Skeletal muscle cell (primary cell): ENCODE results near the gene TBC1D1.

Experiments
- DNase-seq: peaks from one replicate; pipeline ENCODE4 v3.0.0-alpha.2; 2010; ENCODE audit warnings: low read depth
- H3K4me3 ChIP-seq: 2 replicates; pipeline ENCODE4 v1.5.1; 2011; ENCODE audit warnings: low read depth, mild to moderate bottlenecking, control low read depth, low read length, moderate library complexity

Gene TBC1D1

DNA sequence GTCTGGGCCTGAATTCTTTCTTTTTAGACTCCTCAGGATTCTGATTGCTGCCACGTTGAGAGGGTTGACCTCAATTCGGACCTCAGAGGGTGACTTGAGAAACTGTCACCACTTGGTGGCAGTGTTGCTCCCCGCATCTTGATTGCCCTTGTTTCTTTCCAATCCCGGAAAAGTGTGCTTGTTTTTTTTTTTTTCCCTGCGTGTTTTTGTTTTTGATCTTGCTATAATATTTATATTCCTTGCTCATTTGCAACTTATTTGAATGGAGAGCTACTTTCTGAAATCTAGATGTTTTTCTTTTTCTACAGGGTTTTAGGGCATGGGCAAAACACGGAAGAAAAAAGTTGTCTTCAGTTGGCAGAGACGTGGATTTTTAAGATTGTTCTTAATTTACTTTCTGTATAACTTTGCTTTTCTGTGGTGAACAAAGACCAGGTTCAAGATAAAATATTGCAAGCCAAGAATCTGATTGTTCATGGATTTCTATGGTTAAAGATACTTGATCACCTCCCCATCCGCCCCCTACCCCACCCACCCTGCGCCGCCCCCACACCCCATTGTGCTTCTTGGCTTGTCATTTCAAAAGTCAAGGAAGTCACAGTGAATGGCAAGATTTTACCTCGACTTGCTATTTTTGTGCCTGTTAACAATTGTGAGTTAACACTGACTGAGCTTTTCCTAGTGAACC lies 171.3 kb downstream of the TBC1D1 start:
- no peak overlapping the region for H3K4me3 ChIP-seq
- no peak for DNase-seq

DNA sequence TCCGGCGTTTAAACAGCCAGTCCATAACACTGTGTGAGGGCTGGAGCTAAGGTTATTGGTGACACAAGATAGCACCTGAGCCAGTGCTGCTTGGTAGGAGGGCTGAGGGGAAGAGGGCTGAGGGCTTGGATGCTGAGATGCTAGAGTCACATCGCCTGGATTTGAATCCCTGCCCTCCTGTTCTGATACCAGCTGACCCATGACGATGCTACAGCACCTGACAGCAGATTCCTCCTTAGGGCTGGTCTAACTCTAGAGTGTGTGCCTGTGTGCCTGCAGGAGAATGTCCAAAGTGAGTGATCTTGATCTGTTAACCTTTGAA lies 171.9 kb downstream of the TBC1D1 start:
- no peak for DNase-seq
- H3K4me3 ChIP-seq, result no peak overlapping the region

DNA sequence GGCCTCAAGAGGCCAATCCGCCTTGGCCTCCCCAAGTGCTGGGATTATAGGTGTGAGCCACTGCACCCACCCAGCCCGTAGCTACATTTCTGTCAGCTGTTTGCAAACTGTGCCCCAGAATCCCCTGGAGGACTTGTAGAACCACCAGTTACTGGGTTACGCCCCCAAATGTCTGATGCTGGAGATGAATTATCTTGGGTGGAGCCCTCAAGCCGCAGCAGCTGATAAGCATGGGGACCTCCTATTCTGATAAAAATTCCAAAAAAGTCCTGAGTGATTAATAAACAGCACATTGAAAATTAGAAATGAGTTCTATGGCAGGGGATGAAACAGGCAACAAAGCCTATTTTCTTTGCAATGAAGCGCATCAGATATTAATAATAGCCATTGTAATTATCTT lies 174.3 kb downstream of the TBC1D1 start:
- H3K4me3 ChIP-seq, result no peak overlapping the region
- no peak for DNase-seq

DNA sequence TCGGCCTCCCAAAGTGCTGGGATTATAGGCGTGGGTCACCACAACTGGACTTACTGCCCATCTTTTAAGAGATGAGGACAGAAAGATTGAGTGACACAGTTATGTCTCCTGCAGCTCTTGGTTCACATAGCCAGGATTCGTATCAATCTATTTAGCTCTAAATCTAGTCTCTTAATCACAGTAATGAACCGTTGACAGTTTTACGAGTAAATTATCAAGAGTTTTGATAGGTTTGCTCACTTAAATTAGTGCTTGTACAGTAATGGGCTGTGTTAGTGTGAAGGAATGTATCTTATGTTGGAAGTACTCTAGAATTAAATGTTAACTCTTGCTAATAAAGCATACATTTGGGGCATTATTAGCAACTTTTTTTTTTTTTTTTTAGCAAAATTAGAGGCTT lies 175.0 kb downstream of the TBC1D1 start:
- H3K4me3 ChIP-seq, result no peak overlapping the region
- no peak for DNase-seq

DNA sequence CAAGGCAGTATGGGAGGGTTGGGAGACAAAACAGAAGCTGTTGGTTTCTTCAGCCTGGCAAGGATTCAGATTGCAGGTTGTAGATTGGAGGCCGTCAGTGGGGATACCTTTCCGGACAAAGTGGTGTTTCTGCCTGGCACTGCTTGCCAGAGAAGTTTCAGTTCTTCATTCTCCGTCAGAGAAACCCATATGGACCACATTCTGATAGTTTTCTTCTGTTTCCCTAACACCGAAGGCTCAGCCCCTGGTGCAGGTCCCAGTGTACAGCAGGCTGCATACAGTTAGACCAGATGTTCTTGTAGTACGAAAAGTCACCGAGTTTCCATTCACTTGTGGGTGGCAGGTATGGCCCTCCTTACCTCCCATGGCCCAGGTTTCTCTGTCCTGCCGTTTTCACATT lies 176.6 kb downstream of the TBC1D1 start:
- H3K4me3 ChIP-seq, result no peak overlapping the region
- no peak for DNase-seq

DNA sequence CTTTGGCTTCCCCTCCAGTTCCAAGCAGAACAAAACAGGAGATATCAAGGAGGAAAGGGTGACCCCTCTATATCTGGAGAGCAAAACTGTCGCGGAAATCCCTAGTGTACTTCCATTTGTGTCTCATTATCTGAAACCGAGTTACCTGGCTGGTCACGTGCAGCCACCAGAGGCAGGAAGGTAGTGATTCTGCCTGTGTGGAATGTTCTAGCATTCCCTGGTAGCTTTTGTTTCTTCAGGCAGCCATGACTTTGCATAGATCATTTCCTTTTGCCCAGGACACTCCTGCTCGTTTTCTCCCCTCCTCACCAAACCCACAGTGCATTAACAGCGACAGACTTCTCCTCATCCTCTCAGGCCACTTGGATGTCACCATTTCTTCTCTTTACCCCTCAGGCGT lies 177.2 kb downstream of the TBC1D1 start:
- no peak overlapping the region for H3K4me3 ChIP-seq
- no peak for DNase-seq

DNA sequence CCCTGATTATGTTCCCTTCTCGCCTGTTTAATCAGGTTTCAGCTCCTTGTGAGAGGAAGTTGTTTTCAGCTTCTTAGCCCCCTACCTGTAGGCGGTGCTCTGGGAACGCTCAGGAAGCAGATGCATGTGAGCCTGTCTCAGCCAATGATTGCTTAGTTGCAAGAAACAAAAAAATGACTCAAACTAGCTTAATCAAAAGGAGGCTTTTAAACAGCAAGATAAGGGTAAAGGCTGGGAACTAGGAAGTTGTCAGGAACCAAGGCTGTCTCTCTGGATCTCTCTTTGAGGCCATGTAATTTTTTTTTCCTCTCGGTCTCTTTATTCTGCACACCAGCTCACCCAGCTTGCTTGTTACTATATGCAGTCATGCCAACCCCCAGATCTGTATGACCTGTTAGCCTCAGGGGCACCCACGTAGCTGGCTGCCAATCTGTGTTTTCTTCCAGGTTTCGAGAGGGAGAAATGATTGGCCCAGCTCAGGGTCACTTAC lies 178.4 kb downstream of the TBC1D1 start:
- DNase-seq, result no peak
- H3K4me3 ChIP-seq, result no peak overlapping the region

DNA sequence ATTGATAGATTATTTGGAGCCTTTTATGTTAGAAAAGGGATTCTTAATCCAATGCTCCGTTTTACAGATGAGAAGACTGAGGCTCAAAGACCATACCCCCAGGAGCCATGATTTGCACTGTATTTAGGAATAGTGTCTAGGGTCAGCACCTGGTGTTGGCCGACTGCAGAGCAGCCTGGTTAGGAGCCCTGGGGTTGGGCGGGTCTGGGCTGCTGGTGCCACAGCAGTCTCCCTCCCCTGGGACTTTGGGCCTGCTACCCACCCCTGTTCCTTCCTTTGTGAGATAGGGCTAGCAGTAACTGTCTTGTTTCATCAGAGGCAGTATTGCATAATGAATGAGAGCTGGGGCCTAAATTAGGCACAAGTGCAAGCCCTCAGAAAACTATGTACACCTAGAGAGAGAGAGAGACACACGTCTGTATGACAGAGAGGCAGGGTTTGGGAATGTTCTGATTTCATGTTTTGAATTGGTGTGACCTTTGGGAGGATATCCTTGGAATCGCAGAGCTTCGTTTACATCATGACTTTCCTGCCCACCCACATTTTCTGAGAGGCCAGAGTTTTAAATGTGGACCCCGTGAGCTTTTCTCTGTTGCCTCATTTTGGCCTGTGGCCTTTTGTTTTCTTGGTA lies 181.0 kb downstream of the TBC1D1 start:
- no peak for DNase-seq
- no peak overlapping the region for H3K4me3 ChIP-seq

DNA sequence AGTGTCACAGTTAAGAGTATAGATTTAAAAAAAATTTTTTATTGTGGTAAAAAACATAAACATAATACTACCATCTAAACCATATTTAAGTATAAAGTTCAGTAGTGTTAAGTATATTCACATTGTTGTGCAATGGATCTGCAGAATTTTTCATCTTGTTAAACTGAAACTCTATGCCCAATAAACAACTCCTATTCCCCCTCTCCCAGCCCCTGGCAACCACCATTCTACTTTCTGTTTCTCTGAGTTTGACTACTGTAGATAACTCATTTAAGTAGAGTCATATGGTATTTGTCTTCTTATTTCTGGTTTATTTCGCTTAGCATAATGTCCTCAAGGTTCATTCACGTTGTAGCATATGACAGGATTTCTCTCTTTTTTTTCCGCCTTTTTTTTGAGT lies 181.7 kb downstream of the TBC1D1 start:
- no peak overlapping the region for H3K4me3 ChIP-seq
- DNase-seq, result no peak

DNA sequence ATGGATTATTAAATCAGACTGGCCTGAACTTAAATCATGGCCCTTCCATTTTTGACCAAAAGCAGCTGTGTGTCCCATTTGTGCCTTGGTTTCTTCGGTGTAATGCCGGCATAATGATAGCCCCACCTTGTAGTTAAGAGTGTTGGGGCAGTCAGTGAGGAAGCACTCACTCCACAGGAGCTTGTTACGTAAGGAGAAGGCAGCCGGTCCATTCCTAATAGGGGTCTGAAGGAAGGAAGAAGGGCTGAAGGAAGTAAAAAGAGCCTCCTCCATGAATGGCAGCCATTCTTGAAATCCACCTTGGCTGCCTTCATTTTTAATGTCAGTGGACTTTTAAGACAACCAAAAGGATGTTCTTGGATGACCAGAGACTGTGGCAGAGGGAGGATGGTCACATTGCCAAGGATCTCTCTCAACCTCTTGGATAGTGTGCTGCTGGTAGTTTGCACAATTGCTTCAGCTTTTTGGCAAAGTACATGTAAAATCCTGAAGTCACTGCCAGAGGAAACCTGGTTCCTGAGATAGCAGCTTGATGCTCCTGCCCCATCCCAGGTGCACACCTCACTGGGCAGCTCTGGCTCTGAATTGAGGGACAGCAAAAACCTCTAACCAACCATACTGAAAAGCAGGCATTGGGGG lies 182.8 kb downstream of the TBC1D1 start:
- H3K4me3 ChIP-seq, result no peak overlapping the region
- no peak for DNase-seq

DNA sequence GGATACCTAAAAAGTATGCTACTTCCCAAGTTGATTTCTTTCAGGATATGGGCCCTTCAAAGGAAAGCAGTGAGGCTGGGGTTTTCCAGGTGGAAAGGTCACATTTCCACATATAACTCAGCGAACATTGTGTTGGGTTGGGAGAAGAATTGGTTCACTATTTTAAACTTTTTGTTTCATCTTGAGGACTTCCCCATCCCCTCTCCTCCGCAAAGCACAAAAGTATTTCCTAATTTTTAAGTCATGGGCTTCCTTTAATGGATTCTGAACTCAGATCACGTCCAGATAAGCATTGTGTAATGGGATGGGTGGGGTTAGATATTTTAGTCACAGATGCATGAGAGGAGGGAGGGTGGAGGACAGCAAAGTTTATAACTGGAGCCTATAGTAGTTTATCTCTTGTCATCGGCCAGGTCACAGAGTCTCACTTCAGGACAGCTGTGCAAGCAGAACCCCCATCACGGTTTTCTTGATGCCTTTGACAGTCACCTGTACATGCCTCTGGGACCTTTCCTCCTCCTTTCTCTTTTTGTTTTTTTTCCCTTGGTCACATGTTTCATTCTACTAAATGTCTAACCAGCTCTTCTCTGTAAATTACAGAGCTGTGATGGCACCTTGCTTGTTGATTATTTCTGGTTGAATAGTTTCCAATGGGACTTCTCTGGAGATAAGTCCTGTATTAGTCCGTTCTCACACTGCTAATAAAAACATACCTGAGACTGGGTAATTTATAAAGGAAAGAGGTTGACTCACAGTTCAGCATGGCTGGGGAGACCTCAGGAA lies 184.7 kb downstream of the TBC1D1 start:
- no peak for DNase-seq
- H3K4me3 ChIP-seq, result no peak overlapping the region

DNA sequence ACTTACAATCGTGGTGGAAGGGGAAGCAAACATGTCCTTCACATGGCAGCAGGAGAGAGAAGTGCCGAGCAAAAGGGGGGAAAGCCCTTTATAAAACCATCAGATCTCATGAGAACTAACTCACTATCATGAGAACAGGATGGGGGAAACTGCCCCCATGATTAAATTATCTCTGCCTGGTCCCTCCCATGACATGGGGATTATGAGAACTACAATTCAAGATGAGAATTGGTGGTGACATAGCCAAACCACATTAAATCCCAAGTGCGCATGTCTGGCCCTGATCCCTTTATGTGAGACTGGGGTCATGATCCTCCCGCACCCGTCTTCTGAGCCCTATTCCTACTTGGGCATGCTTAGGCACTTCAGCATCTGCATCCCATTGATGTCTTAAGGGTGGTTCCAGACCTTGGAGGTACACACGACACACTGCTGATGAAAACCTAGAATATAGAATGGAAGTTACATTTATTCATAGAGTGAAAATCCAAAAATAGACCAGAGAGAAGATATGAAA lies 185.3 kb downstream of the TBC1D1 start:
- no peak overlapping the region for H3K4me3 ChIP-seq
- no peak for DNase-seq

DNA sequence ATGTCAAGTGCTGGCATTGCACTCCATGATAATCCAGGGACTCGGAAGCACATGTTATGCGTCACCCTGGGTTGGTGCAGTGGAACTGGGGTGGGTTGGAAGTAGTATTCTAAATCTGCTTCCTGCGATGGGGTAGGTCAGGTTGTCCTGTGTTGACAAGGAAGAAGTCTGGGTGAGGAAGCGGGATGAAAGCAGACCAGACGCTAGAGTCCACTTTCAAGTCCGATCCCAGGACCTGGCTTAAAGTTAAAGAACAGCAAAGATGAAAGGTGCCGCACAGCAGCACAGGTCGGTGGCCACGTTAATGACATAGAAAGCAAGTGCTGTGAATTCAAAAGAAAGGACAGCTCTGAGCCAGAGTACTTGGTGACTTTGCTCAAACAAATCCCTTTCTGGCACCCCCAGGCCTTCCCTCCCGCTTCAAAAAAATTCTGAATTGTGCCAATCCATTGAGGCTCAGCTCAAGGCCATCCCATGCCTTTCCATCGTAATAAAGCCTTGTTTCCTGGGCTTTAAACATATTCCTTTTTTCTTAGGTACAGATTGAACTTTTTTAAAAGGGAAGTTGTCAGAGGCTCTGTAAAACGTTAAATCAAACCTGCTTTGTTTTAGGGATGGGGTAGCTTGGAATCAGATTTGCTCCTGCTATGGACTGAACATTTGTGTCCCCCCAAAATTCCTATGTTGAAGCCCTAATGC lies 187.1 kb downstream of the TBC1D1 start:
- DNase-seq, result no peak
- H3K4me3 ChIP-seq, result no peak overlapping the region

DNA sequence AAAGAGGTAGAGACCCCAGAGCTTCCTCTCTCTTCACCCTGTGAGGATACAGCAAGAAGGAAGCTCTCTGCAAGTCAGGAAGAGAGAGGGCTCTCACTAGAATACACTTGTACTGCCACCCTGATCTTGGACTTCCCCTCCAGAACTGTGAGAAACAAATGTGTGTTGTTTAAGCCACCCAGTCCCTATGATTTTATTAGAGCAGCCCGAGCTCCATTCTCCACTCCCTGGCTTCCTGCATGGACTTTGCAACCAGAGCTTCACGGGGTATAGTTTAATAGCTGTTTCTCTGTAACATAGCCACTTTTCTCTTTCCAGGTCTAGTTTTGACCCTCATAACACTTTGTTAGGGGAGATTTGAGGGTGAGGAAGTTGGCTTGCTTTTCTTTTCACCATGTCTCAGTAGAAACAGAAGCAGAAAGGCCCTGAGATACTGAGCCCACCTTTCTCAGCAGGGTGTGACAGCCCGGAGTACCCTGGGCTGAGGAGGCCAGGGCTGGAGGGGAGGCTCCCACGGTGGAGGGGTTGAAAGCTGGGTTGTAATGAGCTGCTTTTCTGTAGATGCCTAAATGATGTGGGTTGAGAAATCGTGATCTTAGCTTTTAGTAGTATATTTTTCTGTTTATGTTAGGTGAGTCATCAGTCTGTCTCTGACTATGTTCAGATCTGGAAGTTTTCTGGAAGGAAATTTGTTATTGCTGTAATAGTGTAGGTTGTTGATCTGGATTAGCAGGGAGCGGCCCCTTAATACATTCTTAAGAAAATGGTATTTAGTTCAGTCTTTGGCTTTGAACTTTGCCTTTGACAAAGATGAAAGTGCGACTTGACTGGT lies 187.9 kb downstream of the TBC1D1 start:
- DNase-seq, result peak; percentile 83
- no peak overlapping the region for H3K4me3 ChIP-seq

DNA sequence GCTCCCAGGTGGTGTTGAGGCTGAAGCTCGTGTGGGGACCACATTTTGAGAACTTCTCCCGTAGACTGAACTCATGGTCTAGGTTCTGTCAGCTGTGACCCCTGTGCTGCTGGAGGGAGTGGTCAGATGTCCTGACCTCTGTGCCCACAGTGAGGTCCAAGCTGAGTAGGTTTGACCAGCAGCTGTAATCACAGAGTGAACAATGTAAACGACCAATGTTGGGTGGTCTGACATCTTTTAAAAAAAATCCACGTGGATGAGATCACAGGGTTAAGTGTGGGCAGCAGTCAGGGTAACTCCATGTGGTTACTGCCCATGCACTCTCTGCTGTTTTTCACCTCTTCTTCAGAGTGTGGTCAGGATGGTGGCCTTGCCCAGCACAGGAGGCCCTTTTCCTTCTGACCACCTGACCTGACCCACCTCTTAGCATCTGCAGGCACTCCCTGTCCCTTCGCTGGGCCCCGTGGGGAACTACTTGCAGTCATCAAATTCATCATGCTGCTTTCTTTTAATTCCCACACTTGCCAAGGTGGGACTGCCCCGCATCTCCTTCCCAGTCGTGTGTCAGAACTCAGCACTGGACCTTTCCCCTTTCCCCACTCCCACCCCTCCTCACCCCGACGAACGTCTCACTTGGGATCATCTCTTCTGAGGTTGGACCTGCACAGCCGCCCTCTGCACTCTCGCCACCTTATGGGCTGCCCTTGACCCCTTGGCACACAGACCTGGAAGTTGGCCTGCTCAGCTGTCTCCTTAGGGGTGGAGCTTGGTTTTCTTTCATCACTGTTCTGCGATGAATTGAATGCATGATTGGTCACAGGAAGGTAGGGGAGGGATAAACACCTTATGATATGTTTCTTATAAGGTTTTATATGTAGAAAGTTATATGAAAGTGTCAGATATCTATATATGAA lies 189.4 kb downstream of the TBC1D1 start:
- no peak for DNase-seq
- H3K4me3 ChIP-seq, result no peak overlapping the region

DNA sequence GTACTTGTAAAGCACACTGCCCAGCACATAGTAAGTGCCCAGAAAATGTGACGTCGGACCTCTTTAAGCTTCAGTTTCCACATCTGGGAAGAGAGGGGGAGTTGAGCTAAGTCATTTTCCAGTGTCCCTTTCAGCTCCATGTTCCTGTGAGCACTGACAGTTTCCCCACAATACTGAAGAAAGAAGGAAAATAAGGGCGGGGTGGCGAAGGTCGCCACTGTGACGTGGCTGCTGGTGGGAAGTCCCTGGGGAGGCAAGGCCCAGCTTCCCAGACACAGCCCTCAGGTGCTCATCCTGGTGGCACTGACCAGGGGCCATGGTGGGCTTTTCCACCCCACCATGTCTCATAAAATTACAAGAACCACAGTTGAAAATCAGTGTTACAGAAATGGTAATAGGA lies 191.1 kb downstream of the TBC1D1 start:
- no peak overlapping the region for H3K4me3 ChIP-seq

DNA sequence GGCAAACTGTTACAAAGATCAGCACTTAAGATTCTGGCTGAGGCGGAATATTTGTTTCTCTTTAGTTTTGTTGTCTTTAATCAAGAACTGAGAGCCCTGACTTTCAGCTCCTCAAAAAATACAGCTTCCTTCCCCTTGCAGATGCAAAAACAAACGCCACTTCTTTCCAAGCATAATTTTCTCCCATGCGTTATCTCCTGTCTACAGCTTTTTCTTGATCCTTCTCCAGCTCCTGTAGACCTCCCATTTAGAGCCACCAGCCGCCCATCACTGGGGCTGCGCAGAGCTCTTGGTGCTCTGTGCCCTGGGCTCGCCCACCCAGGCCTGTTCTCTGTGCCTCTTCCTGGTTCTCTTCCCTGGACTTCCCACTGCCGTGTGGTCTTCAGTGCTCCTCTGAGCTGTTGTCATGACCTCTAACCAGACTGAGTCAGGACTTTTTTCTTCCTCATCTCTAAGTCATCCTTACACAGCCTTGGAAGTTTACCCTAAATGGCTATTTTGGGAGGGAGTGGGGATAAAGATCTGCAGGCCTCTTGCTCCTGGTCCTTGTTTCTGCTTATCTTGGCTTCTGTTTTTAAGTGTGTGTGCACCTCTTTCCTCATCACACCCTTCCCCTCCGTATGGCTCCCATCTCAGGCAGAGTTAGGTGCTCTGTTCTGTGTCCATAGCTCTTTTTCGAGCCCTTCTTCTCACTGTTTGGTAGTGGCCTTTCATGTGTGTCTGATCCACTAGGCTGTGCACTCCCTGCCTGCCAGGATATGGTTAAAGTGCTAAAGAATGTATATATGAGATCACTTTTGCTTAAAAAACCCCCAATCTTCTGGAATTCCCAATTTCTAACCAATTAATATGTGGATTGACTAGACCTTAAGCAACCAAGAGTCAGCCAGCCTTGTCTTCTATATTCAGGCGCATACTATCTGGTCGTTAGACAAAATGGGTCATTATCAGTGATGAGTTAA lies 191.8 kb downstream of the TBC1D1 start:
- no peak overlapping the region for H3K4me3 ChIP-seq
- no peak for DNase-seq

More for the DNA sequence above, 191.1 kb downstream of the TBC1D1 start:
- no peak for DNase-seq
